GM21528 (cell line): ENCODE measurements around the gene CPSF6.
"Not testable (repeated sequence)": the region's sequence is repeated elsewhere in the genome, so short reads cannot be mapped to it uniquely, and the experiment has no call there.

Experiments used
- ATAC-seq: cut with Tn5 transposase; IDR thresholded peaks from one replicate; pipeline ENCODE4 v1.9.1; 2021; ENCODE audit warnings: mild to moderate bottlenecking, moderate library complexity; ENCODE audit not compliant: unreplicated experiment, low FRiP score

CPSF6 gene, protein sequence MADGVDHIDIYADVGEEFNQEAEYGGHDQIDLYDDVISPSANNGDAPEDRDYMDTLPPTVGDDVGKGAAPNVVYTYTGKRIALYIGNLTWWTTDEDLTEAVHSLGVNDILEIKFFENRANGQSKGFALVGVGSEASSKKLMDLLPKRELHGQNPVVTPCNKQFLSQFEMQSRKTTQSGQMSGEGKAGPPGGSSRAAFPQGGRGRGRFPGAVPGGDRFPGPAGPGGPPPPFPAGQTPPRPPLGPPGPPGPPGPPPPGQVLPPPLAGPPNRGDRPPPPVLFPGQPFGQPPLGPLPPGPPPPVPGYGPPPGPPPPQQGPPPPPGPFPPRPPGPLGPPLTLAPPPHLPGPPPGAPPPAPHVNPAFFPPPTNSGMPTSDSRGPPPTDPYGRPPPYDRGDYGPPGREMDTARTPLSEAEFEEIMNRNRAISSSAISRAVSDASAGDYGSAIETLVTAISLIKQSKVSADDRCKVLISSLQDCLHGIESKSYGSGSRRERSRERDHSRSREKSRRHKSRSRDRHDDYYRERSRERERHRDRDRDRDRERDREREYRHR

GRCh38 chr12:69239352-69239921 is at the start of gene CPSF6:
CPSF6 (plus strand) TSS chr12:69239569; CDS start chr12:69239647, 78 bp downstream.
- ATAC-seq = peak; percentile 92

- no peak for ATAC-seq
Measured at GRCh38 chr12:69196302-69197288, 42.8 kb upstream of the CPSF6 start.

DNA sequence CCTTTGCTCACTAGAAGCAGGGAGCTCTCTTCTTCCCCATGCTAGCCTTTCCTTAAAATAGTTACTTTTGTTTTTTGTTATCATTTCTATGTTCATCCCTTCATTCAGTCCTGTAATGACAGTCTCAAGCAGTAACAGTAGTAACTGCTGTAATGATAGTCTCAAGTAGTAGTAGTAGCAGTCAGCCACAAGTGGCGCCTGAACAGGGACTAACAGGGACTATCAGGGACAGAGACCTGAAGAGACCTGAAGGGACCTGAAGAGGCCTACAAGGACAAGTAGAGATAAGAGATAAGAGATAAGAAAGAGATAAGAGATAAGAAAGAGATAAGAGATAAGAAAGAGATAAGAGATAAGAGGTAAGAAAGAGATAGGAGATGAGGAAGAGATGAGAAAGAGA is 39.4 kb upstream of the CPSF6 start:
- not testable (repeated sequence) for ATAC-seq

DNA sequence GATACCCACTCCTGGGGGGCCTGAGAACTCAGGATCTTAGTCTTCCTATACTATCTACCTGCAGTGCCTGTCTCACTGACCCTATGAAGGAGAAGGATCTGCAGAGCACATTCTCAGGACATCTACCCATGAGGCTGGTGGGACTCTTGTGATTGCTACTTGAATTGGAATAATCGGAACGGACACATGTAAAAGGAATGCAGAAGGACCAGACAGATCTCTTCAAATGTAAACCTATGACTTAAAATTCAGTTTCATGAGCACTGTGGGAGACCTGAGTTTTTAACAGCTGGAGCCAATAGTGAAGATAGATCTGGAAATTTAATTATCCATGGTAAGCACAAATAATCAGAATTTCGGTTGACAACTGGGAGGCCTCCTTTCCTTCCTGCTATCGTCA is 35.2 kb upstream of the CPSF6 start:
- ATAC-seq = no peak

DNA sequence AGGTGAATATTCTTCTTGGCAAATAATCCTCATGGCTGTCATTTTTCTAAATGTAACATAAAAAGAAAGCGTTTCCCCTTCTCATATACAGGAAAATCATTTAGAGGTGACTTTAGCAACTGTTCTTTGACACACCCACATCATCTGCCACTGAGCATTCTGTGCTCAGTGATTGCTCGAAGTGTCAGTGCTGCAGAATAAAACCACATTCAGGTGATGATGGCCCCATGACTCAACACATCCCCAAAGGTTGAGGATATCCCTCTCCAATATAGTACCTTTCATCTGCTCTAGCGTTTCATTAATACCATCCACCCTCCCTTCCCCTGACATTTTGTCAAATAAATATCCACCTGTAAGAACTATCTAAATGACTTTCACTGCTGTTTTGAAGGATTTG is 28.7 kb upstream of the CPSF6 start:
- ATAC-seq = no peak

GRCh38 chr12:69211160-69211559 is 28.2 kb upstream of the CPSF6 start:
- no peak for ATAC-seq

GRCh38 chr12:69214169-69214568 is 25.2 kb upstream of the CPSF6 start:
- ATAC-seq = no peak

- ATAC-seq = no peak
Measured at GRCh38 chr12:69225251-69225910, 14.0 kb upstream of the CPSF6 start.

DNA sequence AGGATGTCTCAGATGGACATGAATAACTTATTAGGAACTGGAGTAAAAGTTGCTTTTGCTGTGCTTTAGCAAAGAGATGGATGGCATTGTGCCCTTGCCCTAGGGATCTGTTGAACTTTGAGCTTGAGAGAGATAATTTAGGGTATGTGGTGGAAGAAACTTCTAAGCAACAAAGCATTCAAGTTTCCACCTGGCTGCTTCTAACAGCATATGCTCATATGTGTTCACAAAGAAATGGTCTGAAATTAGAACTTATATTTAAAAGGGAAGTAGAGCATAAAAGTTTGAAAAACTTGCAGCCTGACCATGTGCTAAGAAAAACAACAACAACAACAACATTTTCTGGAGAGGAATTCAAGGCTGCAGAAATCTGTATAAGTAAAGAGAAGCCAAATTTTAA is 7.9 kb upstream of the CPSF6 start:
- ATAC-seq = no peak

- peak; percentile 5 for ATAC-seq
Measured at GRCh38 chr12:69238589-69239351, 599 bp upstream of the CPSF6 start.

DNA sequence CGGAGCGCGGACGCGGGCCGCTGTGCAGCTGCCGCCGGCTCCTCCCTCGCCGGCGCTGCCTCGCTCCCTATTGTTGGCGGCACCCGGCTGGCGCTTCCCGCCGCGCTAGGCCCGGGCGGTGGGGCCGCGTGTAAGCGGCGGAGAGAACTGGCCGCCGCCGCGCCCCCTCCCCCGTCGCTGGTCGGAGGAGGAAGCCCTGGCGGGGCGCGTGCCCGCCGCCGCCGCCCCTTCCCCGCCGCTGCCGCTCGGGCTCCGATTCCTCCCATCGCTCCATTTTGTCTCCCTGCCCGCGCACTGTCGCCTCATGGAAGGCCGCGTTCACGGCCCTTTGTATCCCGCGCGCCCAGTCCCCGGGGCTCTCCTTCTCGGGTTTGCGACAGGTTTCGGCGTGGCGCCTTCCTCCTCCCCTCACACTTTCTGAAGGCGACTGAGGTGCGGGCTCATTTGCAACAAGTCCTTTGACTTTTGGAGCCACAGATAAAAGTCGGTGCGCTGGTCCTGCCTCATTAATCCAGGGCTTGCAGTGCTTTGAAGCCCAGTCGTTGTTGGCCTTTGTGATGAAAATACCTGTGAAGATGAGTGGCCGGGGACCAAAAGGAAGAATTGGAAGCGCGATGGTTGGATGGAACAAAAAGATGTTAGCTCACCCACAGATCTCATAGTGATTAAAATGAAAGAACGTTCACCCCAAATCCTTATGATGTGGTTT is 707 bp downstream of the CPSF6 start:
- ATAC-seq = peak; percentile 37

GRCh38 chr12:69240631-69240995 is 1.2 kb downstream of the CPSF6 start:
- no peak for ATAC-seq

DNA sequence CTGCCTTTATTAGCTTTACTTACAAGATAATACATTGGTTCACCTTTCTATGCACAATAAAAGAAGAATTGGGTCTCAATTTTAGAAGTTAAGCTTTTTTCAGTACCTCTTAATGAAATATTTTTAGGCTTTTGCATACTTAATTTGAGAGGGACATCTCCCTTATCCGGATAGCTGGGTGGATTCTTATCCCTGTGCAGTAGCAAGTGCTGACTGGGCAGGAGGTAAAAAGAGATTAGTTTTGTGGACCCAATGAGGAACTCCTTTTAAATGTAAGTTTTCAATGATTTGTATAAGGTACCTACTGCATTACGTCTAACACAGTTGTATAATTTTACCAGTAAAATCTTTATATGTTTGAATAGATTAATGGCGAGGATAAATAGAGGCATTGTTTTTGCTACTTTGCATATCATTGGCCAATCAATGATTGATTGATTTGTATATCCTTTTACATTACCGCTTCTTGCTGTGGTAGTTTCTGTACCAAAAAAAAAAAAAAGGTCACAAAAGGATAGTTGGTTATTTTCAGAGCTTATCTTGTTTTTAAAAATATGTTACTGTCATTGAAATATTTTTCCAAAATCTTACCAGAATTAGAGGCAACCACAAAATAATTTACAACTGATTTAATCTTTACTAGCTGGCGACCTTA is 2.2 kb downstream of the CPSF6 start:
- no peak for ATAC-seq

DNA sequence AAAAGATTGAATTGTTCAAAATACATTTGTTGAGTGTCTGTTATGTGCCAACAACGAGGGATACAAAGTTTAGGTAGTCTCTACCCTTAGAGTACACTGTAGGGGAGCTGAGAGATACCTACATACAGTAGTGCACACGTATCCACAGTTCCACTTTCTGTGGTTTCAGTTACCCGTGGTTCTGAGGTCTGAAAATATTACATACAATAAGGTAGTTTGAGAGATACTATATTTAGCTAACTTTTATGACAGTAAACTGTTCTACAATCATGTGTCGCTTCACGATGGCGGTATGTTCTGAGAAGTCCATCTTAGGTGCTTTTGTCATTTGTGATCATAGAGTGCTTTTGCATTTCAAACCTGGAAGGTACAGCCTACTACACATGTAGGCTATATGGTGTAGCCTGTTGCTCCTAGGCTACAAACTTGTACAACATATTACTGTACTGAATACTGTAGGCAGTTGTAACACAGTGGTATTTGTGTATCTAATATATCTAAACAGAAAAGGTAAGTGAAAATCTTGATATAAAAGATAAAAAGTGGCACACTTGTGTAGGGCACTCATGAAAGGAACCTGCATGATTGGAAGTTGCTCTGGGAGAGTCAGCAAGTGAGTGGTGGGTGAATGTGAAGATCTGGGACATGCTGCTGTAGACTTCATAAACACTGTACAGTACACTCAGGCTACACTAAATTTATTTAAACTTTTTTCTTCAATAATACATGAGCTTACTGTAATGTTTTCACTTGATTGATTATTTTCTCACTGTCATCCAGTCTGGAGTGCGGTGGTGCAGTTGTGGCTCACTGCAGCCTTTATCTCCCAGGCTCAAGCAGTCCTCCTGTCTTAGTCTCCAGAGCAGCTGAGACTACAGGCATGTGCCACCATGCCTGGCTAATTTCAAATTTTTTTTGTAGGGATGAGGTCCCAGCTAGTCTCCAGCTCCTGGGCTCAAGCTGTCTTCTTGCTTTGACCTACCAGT is 4.0 kb downstream of the CPSF6 start:
- peak; percentile 53 for ATAC-seq

DNA sequence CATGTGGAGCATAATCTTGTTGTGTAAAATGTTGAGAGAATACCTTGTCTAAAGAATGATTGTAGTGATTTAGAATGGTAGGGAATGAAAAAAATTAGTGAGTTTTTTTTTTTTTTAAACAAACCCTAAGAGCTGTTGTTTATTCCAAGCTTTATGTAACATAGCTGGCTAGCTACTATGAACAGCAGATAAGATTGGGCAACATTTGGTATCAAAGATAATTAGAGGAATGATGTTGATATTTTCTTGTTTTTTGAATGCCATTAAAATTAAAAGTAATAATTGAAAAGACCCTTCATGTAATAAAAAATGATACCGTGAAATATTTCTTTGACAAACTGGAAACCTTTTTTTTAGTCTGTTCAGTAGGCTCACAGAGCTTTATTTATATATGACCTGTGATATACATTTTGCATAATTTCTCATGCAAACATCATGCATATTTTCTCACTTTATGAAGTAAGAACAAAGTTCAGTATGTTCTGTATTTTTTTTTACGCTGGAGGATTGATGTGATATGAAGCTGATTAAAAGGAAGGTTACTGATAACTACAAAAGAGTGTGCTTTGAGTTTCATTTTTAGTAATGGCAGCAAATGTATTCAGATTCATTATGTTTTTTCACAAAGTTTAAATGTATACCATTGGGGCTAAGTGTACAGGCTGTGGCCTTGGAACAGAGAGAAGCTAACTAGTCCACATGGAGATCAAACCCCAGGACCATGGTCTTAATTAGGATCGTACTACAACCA is 8.1 kb downstream of the CPSF6 start:
- no peak for ATAC-seq

- no peak for ATAC-seq
Measured at GRCh38 chr12:69252033-69252432, 12.7 kb downstream of the CPSF6 start.

- no peak for ATAC-seq
Measured at GRCh38 chr12:69254046-69254445, 14.7 kb downstream of the CPSF6 start.
